Activated CD8-positive, alpha-beta memory T cell treated with anti-CD3 and anti-CD28 coated beads, Interleukin-2, amount 50 U/mL, for 24 hours (primary cell): ENCODE measurements around the gene KSR2.

ENCODE experiments used
- DNase-seq: peaks from one replicate; pipeline ENCODE4 v3.0.0-alpha.2; 2020; ENCODE audit errors: extremely low read depth

Gene KSR2

DNA sequence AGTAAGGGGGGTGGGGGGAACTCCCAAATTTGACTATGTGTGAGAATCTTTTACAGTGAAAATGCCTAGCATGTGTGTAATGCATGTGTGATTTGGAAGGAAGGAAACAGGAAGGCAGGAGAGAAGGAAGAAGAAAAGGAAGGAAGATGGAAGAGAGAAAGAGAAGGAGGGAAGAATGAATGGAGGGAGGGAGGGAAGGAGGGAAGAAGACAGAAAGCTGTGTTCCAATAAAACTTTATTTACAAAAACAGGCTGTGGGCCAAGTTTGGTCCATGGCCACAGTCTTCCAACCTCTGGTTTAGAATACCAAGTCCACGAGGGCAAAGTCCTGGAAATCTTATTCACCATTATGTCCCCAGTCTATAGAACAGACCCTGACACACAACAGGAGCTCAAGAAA, 278.9 kb downstream of the KSR2 start:
- no peak for DNase-seq

DNA sequence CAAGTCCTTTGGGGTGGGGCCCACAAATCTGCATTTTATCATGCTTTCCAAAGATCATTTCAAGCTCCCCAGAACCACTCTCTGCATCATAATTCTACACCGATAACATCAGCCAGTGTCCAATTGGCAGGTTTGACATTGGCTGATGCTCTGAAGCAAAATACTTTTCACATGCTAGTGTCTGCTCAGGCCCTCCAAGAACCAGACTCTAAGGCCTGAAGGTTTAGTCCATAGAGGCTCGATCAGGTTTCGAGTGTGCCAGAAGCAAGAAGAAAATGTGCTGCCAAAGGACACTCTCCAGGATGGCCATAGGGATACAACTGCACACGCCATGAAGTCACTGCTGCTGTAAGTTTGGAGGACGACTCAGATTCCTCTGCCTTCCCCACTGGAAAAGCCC, 280.3 kb downstream of the KSR2 start:
- DNase-seq = no peak

DNA sequence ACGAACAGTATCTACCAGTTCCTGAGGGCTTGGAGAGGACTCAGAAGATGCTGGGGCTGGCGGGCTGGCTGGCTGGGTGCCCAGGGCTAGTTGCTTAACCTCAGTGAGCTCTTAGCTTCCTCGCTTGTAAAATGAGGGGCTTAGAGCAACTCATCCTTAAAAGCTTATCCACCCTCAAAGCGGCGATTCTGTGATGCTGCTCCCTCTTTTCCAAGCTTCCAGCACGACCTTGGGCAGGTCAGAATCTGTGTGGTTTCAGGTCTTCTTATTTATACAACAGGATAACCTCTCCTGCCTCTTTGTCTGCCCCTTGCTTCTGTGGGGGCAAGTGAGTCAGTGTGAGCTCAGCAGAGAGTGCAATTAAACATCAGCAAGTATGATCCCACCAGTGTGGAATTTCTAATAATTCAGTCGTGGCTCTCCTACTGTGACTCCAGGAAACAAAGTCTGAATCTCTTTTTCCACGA, 281.8 kb downstream of the KSR2 start:
- DNase-seq = no peak

DNA sequence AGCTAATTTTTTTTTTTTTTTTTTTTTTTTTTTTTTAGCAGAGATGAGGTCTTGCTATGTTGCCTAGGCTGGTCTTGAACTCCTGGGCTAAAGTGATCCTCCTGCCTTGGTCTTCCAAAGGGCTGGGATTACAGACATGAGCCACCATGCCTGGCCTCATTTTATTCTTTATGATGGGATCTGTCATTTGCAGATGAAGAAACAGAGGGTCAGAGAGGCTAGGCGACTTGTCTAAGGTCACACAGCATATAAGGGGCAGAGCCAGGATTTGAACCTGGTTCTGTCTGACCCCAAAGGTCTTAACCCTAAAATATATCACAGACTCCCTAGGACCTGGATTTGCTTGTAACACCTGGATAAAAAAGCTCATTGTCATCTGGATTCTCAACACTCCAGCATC, 282.6 kb downstream of the KSR2 start:
- no peak for DNase-seq

DNA sequence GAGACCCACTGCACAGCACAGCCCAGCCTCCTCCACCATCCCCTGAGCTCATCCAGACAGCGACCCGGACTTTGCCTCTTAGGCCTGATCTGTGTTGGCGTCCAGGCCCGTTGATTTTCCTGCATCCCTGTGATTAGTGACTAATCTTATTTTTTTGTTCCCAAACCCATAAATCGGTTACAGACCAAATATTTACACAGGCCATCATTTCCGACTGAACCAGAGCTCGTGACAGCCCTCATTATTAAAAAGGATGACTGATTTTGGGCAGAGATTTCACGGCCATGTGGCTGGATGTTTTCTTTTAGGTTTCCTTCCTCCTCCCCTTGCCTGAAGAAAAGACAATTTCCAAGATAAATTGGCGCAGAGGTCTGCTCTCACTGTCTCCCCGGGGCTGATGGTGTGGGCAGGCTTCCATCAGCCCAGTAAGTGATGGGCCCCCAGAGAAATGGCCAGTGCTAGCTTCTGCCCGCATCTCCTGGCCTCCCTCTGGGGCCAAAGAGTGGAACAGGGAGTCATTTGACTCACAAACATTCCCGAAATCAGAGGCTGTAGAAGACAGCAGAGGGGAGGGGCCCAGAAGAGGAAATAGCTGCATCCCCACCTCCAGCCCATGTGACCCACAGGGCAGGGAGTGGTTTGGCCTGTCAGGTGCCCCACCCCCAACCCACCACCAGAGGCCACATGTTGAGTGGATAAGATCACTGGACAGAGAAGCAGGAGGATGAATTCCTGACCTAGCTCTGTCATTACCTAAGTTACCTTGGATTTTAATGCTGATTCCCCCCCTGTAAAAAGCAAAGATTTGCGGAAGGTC, 283.5 kb downstream of the KSR2 start:
- no peak for DNase-seq

DNA sequence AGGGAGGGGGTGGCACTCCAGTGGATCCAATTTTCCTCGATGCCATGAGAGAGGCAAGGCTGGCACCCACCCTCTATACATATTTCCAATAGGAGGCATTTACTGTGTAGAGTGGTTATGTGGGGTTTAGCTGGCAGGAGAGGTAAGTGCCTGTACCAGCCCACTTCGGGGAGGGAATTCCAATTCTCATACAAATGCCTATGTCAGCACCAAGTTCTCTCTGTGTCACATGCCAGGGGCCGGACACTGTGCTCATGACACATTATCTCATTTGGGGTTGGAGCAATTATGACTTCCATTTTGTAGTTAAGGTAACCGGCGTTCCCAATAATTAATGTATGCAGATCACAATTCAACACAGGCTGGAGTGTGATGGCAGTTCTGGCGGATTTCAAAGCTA, 284.3 kb downstream of the KSR2 start:
- no peak for DNase-seq

DNA sequence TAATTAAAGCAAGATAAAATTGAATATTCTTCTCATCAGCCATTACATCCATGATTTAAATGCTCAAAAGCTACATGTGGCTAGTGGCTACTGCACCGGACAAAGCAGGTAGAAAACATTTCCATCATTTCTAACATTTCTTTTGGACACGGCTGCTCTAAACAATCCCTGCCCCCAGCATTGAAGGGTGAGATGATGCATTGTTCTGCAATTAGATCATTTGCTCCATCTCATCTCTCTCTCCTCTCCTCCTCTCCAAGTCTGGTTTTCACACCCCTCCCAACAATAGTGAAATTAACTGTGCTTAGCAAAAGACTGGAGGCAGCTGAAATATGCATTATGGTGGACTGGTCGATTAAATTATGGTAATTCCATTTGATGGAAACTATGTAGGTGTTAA, 288.5 kb downstream of the KSR2 start:
- no peak for DNase-seq

DNA sequence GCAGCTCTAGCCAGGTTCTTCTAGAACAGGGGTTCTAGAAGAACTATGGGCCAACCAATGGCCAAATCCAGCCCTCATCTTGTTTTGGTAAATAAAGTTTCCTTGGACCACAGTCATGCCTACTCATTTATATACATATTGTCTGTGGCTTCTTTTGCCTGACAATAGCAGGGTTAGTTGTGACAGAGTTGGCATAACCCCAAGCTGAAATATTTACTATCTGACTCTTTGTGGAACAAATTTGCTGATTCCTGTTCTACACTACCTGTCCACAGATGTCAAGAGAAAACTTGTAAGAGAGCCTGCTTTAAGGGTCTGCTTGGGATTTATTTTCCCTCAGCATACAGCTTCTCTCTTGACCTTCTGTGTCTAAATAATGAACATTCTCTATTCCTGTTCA, 289.0 kb downstream of the KSR2 start:
- DNase-seq = no peak

DNA sequence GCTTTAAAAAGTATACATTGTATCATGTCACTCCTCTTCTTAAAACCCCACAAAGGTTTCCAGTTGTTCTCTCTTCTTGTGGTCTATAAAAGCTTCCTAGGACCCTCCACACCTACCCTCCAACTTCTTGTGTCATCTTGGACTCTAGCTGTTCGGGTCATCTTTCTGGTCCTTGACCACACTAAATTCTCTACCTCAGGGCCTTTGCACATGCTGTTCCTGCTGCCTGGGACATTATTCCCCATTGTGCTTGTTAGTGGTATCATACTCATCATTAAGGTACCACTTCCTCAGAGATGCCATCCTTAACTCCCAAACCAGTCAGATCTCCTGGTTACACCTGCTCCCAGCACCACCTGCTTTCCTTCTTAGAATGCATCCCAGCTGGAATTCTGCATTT, 294.0 kb downstream of the KSR2 start:
- DNase-seq = no peak

DNA sequence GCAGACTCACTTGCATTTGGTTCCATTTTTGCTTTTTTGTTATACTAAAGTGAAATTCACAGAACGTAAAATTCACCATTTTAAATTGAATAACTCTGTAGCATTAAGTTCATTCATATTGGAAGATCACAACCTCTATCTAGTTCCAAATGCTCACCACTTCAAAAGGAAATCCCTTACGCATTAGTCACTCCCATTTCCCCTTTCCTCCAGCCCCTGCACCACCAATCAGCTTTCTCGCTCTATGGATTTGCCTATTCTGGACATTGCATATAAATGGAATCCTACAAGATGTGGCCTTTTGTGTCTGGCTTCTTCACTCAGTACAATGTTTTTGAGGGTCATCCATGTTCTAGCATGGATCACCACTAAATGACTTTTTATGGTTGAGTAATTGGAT, 294.5 kb downstream of the KSR2 start:
- DNase-seq = no peak

DNA sequence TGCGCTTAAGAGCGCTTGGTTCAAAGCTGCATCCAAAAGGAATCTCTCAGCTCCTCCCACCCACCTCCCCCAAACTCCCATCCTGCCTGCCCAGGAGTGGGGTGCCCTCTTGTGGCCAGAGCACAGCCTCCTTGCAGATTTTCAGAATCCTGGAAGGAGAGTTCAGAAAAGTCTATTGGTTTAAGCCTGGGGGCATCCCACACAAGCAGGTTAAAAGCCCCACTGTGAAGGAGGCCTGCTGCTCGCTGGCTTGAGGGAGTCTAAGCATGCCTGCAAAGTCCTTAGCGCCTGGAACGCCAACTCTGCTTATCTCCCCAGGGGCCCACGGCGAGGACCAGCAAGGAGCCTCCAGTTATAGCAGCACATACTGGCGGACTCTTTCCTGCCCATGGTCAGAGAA, 297.1 kb downstream of the KSR2 start:
- no peak for DNase-seq

DNA sequence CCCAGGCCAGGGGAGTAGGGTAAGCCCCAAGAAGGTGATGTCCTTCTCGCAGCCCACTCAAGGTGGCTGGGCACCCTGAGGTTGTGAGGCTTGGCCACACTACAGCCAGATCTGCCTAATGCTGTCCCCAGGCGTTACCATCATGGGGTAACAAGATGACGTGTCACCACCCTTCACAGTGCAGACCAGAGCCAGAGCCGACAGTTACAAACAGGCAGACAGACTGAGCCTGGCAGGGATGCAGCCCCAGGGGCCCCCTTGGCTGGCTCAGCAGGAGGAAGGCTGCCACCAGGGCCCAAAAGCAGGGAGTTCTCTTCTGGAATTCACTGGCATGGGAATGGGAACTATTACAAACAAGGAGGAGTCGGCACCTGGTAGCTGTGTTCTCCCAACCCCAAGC, 304.6 kb downstream of the KSR2 start:
- DNase-seq = no peak

DNA sequence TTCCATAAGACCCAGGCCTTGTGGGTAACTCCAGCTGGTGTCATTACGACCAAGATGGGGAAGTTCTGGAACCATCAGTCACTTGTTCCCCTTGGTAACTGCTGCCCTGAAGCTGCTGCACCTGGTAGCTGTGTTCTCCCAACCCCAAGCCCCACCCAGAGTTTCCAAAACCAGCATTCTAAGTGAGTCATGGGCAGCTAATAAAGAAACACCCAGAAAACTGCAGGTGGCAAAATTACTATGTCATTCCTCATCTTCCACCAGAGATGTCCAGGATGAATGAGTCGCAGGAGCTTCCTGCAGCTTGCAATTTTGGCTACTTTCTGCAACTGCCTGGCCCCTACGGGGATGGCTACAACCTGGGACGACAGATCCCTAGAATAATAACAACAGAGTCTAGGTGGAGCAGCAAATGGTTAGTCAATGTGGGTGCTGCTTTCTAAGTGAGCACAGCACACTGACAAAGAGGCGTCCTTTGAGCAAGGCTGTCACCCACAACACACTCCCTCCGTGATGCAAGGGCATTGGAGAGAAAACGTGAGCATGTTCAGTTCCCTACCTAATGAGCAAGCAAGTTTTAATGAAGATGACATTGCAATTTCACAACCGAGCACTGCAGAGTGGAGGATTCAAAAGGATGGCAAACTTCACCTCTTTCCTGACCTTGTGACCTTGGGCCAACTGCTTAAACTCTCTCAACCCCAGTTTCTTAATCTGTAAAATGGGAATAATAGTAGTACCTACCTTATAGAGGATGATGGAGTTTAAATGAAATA, 306.0 kb downstream of the KSR2 start:
- DNase-seq = no peak

DNA sequence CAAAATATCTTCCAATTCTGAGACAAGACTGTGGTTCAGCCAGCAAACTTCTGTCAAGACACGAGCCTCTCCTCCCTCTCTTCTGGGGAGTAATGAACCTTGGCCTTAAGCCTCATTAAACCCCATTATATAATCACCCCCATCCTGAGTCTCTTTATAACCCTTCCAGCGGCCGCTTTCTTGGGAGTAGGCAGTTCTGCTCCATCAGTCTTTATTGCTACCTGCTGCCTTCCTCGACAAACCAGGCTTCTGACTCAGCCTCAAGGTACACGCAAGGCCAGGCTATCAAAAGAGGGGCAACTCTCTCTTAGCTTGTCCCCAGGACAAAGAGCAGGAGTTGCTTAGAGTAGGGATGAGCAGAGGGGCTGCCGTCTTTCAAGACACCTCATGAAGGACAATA, 306.6 kb downstream of the KSR2 start:
- no peak for DNase-seq

DNA sequence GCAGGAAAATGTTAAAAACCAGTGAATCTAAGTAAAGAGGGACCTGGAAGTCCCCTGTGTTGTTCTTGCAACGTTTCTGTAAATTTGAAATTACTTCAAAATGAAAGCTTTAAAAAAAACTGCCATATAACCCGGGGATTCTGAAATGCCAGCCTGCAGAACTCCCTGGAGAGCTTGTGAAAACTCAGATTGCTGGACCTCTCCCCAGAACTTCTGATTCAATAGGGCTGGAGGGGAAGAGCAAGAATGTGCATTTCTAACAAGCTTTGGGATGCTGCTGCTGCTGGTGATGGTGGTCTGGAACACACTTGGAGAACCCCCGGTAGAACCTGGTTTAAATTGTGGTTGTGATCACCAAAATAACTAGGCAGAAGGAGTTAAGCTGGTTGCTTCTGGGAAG, 307.3 kb downstream of the KSR2 start:
- no peak for DNase-seq

DNA sequence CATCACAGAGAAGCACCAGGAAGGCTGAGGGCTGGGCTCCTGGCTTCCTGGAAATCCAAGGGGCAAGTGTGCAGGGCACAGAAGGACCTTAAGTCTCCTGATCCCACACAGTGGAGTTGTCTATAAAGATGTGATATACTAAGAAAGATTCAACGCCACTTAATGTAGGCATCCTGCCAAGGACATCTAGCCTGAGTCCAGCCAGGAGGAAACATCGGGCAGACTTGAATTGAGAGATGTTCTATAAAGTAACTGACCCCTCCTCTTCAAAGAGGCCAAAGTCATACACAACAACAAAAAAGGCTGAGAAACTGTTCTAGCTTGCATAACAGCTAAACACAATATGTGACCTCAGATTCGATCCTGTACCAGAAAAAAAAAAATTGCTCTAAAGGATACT, 307.9 kb downstream of the KSR2 start:
- DNase-seq = no peak

DNA sequence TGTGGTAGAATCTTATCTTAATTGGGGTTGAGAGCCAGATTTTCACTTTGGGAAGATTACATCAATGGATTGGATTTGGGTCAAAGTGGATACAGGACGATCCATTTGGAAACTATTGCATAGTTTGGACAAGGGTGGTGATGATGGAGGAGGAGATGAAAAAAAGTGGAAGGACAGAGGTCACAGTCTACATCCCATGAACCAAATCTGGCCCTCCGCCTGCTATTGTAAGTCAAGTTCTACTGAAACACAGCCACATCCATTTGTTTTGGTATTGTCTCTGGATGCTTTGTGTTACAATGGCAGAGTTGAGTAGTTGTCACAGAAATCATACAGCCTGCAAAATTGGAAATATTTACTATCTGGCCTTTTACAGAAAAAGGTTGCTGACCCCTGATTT, 310.6 kb downstream of the KSR2 start:
- no peak for DNase-seq

DNA sequence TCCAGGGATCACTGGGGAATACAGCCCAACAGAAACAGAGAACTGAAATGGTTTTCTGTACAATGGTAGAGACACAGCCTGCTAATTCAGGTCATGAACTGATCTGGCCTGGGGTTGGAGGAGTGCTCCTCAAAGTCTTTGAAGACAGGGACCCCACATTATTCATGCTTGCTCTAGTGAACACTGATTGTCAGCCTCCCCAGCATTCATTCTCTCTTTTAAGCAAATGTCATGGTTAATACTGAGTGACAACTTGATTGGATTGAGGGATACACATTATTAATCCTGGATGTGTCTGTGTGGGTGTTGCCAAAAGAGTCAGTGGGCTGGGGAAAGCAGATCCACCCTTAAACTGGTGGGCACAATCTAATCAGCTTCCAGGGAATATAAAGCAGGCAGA, 319.0 kb downstream of the KSR2 start:
- no peak for DNase-seq

DNA sequence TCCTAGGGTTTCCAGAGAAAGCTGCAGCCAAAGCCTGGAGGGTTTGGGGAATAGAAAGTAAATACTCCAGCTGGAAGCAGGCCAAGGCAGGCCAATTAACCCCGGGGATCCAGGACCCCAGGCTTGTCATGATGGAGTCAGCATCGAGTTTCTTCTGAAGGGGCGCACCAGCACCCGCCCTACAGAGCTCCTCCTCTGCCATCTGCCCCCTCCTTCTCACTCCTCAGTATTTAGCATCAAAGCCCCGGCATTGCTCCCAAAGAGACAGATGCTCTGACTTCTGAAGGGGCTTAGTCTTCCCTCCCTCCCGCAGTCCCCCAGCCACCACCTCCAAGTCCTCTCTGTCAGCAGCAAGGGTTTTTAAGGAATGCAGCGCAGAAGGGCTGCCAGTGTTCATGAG, 322.3 kb downstream of the KSR2 start:
- no peak for DNase-seq

DNA sequence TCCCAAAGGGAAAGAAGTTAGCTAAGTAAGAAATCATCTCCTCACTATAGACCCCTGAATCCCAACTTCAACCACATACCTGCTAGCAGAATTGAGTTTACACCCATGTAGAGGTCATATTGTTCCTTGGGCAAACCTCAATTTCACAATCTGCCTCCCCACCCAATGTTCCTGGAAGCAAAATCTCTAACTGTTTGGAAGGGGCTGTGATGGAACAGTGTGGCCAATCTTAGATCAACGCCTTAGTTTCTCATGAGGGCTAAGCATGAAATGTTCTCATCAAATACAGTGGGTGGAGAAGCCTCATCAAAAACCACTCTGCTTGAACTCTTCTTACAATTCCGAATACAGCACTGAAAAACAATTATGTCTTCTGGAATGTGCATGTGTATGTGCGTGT, 323.3 kb downstream of the KSR2 start:
- DNase-seq = no peak

DNA sequence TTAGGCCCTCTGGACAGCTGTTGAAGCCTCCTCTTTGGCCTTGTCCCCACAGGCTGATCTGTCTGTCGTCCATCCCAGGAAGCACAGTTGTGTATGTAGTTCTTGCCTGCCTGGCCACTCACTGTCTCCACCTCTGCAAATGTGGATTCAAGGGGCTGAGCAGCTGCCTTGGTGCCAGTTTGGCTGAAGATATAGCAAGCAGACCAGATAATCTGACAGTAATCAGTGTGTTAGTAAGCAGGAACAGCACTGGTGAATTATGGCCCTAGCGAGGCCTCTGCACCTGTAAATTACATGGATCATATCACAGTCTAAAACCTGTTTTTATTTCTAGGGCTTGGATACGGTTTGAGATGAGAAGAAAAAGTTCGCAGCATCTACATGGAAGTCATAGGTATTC, 324.8 kb downstream of the KSR2 start:
- DNase-seq = no peak

DNA sequence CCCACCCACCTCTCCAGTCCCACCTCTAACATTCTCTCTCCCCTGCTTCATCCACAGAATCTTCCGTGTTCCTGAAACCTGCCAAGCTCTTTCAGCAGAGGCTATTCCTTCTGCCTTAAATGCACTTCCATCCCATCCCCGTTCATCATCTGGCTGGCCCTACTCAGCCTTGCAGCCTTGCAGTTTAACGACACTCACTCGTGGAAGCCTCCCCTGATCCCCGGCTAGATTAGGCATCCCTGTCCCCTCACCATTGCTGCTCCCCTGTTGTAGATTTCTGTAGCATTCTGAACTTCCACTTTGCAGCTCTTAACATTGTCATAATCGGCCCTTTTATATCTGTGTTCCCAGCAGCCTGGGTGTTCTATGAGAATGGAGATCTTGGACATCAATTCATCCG, 326.9 kb downstream of the KSR2 start:
- no peak for DNase-seq

DNA sequence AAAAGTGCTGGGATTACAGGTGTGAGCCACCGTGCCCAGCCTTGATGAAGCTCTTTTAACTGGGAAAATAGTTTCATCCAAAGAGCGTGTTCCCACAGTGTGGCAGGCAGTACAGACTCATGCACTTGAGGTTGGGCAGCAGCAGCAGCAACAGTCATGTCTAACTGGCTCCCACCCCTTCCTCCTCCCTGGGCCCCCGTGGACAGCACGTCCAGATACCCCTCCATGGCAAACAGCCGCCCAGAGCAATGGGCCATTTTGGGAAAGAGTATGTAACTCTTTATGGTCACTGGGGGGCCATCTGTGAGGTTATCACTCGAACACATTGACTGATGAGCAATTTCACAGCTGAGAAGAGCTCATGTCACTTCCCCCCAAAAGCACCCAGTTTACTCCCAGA, 328.3 kb downstream of the KSR2 start:
- DNase-seq = no peak
